ENCODE measurements around the gene RGS3. TPM values are rescaled to one million over a fixed set of nuclear protein-coding genes. Genes with fewer than 3 reads are reported as not detected.
A peak's percentile ranks its signal among the peaks of the same experiment; 100 is the strongest.

The RGS3 gene
- total RNA-seq, 1 donor from 2014 or later, result 12.8 TPM

- DNase-seq, result no peak
Observed at GRCh38 chr9:113587471-113588031, 124.0 kb downstream of the RGS3 start.

GRCh38 chr9:113588242-113588810, 124.8 kb downstream of the RGS3 start:
- DNase-seq, result no peak

- no peak for DNase-seq
Observed at GRCh38 chr9:113588936-113589335, 125.4 kb downstream of the RGS3 start.

- DNase-seq, result no peak
Observed at GRCh38 chr9:113589407-113589806, 125.9 kb downstream of the RGS3 start.

GRCh38 chr9:113589890-113590289, 126.4 kb downstream of the RGS3 start:
- no peak for DNase-seq

GRCh38 chr9:113590389-113590788, 126.9 kb downstream of the RGS3 start:
- DNase-seq, result no peak

GRCh38 chr9:113590991-113591898, 127.7 kb downstream of the RGS3 start:
- peak; percentile 74 for DNase-seq

GRCh38 chr9:113591899-113592625, 128.5 kb downstream of the RGS3 start:
- DNase-seq, result no peak

GRCh38 chr9:113592876-113593575, 129.5 kb downstream of the RGS3 start:
- DNase-seq, result no peak

GRCh38 chr9:113593682-113594281, 130.3 kb downstream of the RGS3 start:
- peak; percentile 87 for DNase-seq

GRCh38 chr9:113594484-113595299, 131.2 kb downstream of the RGS3 start:
- DNase-seq, result no peak

GRCh38 chr9:113596616-113597320, 133.2 kb downstream of the RGS3 start:
- no peak for DNase-seq

GRCh38 chr9:113597390-113598241, 134.1 kb downstream of the RGS3 start:
- DNase-seq, result no peak

GRCh38 chr9:113598451-113598850, 134.9 kb downstream of the RGS3 start:
- no peak for DNase-seq

- DNase-seq, result no peak
Observed at GRCh38 chr9:113598883-113599282, 135.4 kb downstream of the RGS3 start.

GRCh38 chr9:113599646-113600022, 136.1 kb downstream of the RGS3 start:
- no peak for DNase-seq

GRCh38 chr9:113600023-113600823, 136.7 kb downstream of the RGS3 start:
- no peak for DNase-seq

- DNase-seq, result no peak
Observed at GRCh38 chr9:113600871-113601614, 137.5 kb downstream of the RGS3 start.

Data from occipital lobe (tissue), 2 donors.